AG04450 (cell line): ENCODE results near the gene MCF2L. TPM values are rescaled to one million over a fixed set of nuclear protein-coding genes. Genes with fewer than 3 reads are reported as not detected.

Source experiments
- CTCF ChIA-PET: fragments of 300-600, 350-600 bp; formaldehyde crosslinking; extraction: SDS; loops from one replicate; lab custom pipeline; 2022; ENCODE audit warnings: antibody characterized with exemption, inconsistent platforms; lab: Charles Lee
- POLR2A ChIA-PET: fragments of 350-600 bp; formaldehyde crosslinking; extraction: SDS; loops from one replicate; lab custom pipeline; 2021; ENCODE audit warnings: antibody characterized with exemption, inconsistent platforms; lab: Yijun Ruan, JAX
- DNase-seq: peaks from one replicate; pipeline ENCODE4 v3.0.0-alpha.2; 2011; ENCODE audit warnings: low read depth, low spot score
- H3K27ac ChIP-seq: one replicate; pipeline ENCODE4 v1.5.1; 2012; ENCODE audit warnings: low read depth, low read length, control low read depth
- H3K27me3 ChIP-seq: one replicate; pipeline ENCODE4 v1.6.0; 2012; ENCODE audit warnings: low read length; ENCODE audit not compliant: control insufficient read depth, insufficient read depth
- H3K4me3 ChIP-seq: 2 replicates; pipeline ENCODE4 v1.5.1; 2011; ENCODE audit warnings: mild to moderate bottlenecking, low read depth, low read length, control low read depth
- H3K9me3 ChIP-seq: 2 replicates; pipeline ENCODE4 v1.5.1; 2012; ENCODE audit warnings: low read length; ENCODE audit not compliant: control insufficient read depth, insufficient read depth
- polyA plus RNA-seq: library from polyadenylated mRNA; depleted of rRNA; stranded (reverse); fragments of >200 nt; gene quantifications from 2 replicates; pipeline ENCODE4 v1.2.3, GENCODE V29; 2011
- TF ChIP-seq, protein P1 (sequence below): IDR thresholded peaks from 2 replicates; pipeline ENCODE4 v1.5.1; 2011; ENCODE audit warnings: low read depth, low read length, control low read depth, inconsistent platforms

The MCF2L gene
- polyA plus RNA-seq, 1 experiment: 0.04 TPM

DNA sequence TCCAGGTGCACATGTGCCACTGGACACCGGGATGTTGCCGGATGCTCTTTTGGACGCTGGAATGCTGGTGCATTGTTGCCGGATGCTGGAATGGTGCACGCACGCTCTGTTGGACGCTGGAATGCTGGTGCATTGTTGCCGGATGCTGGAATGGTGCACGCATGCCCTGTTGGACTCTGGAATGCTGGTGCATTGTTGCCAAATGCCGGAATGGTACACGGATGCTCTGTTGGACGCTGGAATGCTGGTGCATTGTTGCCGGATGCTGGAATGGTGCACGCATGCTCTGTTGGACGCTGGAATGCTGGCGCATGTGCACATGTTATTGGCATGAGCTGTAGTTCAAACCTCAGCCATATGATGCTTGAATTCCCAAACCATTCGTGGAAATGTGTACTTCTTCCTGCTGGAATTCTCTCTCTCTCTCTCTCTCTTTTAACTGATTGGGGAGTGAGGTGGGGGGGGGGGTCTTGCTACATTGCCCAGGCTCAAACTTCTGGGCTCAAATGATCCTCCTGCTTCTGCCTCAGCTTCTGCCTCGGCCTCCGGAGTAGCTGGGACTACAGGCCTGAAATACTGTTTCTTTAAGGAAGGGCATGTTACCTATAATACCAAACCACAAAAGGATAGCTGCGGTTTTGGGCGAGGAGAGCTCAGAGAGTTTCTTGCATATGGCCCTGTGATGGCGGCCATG, 1.2 kb upstream of the MCF2L start:
- Histone ChIP-seq H3K27me3 (peaks cover 63% of the 10 kb centered on the region), H3K4me3 (no peak overlapping the region), H3K9me3 (peaks cover 11% of the 10 kb centered on the region), H3K27ac (no peak overlapping the region)
- ChIA-PET CTCF (interaction anchor here (0.6 kb wide), 1 partner anchor 1721 kb away, joined by 6 read pairs; no protein-coding TSS in a partner anchor), POLR2A (no interaction called here)
- no peak for DNase-seq
- TF ChIP-seq, protein P1, sequence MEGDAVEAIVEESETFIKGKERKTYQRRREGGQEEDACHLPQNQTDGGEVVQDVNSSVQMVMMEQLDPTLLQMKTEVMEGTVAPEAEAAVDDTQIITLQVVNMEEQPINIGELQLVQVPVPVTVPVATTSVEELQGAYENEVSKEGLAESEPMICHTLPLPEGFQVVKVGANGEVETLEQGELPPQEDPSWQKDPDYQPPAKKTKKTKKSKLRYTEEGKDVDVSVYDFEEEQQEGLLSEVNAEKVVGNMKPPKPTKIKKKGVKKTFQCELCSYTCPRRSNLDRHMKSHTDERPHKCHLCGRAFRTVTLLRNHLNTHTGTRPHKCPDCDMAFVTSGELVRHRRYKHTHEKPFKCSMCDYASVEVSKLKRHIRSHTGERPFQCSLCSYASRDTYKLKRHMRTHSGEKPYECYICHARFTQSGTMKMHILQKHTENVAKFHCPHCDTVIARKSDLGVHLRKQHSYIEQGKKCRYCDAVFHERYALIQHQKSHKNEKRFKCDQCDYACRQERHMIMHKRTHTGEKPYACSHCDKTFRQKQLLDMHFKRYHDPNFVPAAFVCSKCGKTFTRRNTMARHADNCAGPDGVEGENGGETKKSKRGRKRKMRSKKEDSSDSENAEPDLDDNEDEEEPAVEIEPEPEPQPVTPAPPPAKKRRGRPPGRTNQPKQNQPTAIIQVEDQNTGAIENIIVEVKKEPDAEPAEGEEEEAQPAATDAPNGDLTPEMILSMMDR: no peak

DNA sequence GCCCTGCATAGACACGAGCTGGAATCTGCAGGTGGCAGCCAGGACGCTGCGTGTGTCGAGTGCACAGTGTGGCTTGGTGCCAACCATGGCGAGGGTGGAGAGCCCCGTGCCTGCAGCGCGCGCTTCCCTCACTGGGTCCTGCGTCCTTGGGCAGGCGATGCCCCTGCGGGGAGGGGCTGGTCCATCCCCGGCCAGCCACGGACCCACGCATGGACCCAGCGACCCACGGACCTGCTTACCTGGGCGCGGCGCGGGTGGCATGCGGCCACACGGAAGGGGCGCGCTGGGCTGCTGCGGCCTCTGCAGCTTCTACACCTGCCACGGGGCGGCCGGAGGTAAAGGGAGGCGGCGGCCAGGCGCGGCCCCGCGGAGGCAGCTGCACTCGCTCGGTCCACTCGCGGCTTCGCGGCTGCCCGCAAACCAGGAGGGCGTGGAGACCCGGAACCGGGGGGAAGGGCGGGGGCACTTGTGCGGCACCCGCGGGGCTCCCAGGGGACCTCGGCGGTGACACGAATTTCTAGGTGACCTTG, 569 bp upstream of the MCF2L start:
- no peak overlapping the region for H3K27ac ChIP-seq
- no peak for DNase-seq
- H3K27me3 ChIP-seq: peaks cover 60% of the 10 kb centered on the region
- POLR2A ChIA-PET: no interaction called here
- CTCF ChIA-PET: no interaction called here
- TF ChIP-seq, protein P1: no peak
- H3K4me3 ChIP-seq: no peak overlapping the region
- H3K9me3 ChIP-seq: peaks cover 13% of the 10 kb centered on the region

DNA sequence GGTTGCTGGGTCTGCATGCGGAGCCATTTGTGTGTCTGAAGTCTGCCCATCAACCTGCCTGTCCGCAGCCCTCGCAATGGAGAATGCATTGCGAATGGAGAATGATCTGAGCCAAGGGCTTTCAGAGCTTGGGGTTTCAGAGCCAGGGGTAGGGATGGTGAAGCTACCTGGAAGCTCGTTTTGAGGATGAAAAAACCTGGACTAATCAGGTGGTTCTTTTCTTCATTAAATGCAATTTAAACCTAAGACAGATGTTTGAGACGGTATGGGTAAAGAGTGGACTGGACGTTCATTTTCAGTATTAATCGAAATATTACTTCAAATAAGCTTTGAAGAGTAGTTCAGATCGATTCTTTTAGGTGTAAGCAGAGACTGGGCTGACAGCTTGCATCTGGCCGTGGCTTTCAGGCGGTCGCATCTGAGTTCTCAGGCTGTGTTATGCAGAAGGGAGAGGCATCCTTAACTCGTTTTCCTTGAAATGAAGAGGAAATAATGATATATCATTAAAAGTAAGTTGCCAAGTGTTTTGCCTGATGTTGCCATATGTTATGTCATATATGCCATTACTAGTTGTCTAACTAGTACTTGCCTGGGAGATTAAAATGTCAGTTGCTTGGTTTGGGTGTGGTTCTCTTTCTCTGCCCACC, 801 bp downstream of the MCF2L start:
- DNase-seq: no peak
- no peak overlapping the region for H3K27ac ChIP-seq
- TF ChIP-seq, protein P1: no peak
- H3K4me3 ChIP-seq: no peak overlapping the region
- ChIA-PET POLR2A (no interaction called here), CTCF (interaction anchor here (0.6 to 1.3 kb wide), 2 partner anchors 27 to 592 kb away, joined by 3 to 4 read pairs; no protein-coding TSS in a partner anchor)
- peaks cover 59% of the 10 kb centered on the region for H3K27me3 ChIP-seq
- peaks cover 13% of the 10 kb centered on the region for H3K9me3 ChIP-seq

DNA sequence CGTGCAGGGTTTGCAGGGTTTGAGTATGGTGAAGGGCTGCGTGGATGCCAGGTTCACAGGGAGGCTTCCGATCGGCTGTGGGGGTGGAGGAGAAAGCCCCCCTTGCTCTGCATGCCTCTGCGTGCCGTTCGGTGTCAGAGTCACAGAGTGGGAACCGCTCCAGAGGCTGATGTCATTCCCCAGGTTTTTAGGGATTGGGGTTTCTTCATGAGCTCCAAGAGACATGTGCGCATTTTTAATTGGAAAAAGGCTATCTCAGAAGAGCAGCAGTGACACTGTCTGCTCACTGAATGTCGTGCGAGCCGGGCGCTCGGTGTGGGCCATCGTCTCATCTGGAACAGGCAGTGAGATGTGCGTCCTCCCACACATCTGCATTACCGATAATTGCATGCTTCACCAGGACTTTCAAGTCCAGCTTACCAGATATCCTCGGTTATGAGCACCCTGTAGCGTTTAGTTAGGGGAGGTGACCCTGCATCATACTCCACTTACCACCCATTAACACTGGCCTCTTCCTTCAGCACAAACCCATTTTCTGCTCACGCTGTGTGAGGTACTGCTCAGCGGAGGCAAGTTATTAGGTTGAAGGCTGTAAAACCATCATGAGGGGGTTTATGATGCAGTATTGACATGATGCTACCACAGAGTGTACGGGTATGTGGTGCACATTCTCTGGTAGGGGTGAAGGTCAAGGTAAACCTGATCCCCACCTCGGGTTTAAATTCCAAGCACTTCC, 1.7 kb downstream of the MCF2L start:
- Histone ChIP-seq H3K4me3 (no peak overlapping the region), H3K27ac (no peak overlapping the region), H3K27me3 (peaks cover 56% of the 10 kb centered on the region), H3K9me3 (peaks cover 13% of the 10 kb centered on the region)
- ChIA-PET POLR2A (no interaction called here), CTCF (interaction anchor here (0.6 to 1.3 kb wide), 2 partner anchors 28 to 591 kb away, joined by 3 to 4 read pairs; no protein-coding TSS in a partner anchor)
- DNase-seq: no peak
- TF ChIP-seq, protein P1: no peak
